AG04450 (cell line): Measurements from ENCODE around the gene KLF15. TPM values are rescaled to one million over a fixed set of nuclear protein-coding genes. Genes with fewer than 3 reads are reported as not detected.

Experiments
- CTCF ChIA-PET: fragments of 300-600, 350-600 bp; formaldehyde crosslinking; extraction: SDS; loops from one replicate; lab custom pipeline; 2022; ENCODE audit warnings: antibody characterized with exemption, inconsistent platforms; lab: Charles Lee
- POLR2A ChIA-PET: fragments of 350-600 bp; formaldehyde crosslinking; extraction: SDS; loops from one replicate; lab custom pipeline; 2021; ENCODE audit warnings: antibody characterized with exemption, inconsistent platforms; lab: Yijun Ruan, JAX
- DNase-seq: peaks from one replicate; pipeline ENCODE4 v3.0.0-alpha.2; 2011; ENCODE audit warnings: low read depth, low spot score
- H3K27ac ChIP-seq: one replicate; pipeline ENCODE4 v1.5.1; 2012; ENCODE audit warnings: low read depth, low read length, control low read depth
- H3K27me3 ChIP-seq: one replicate; pipeline ENCODE4 v1.6.0; 2012; ENCODE audit warnings: low read length; ENCODE audit not compliant: control insufficient read depth, insufficient read depth
- H3K4me3 ChIP-seq: 2 replicates; pipeline ENCODE4 v1.5.1; 2011; ENCODE audit warnings: mild to moderate bottlenecking, low read depth, low read length, control low read depth
- H3K9me3 ChIP-seq: 2 replicates; pipeline ENCODE4 v1.5.1; 2012; ENCODE audit warnings: low read length; ENCODE audit not compliant: control insufficient read depth, insufficient read depth
- CTCF ChIP-seq: IDR thresholded peaks from 2 replicates; pipeline ENCODE4 v1.5.1; 2011; ENCODE audit warnings: low read depth, low read length, control low read depth, inconsistent platforms
- polyA plus RNA-seq: library from polyadenylated mRNA; depleted of rRNA; stranded (reverse); fragments of >200 nt; gene quantifications from 2 replicates; pipeline ENCODE4 v1.2.3, GENCODE V29; 2011

The KLF15 gene
- polyA plus RNA-seq, 1 experiment, result 0.38 TPM

DNA sequence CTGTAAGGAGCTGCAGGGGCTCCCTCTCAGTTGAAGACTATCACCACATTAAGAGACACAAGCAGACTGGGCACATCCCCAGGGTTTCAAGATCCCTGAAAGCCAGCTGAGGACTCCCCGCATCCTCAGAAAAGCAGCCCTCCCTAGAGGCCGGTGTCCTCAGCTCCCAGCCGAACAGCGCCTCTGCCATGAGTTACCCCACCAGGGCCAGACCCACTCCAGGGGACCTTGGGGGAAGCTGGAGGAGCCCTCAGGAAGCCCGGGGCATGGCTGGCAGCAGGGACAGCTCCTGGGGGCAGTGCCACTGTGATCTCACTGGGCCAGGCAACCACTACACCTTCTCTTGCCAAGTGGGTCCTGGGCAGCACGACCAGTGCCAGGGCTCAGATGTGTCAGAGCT lies 8.1 kb downstream of the KLF15 start:
- CTCF ChIA-PET, result interaction anchor here (0.8 kb wide), 1 partner anchor 40 kb away, joined by 3 read pairs; no protein-coding TSS in a partner anchor
- POLR2A ChIA-PET, result no interaction called here
- Histone ChIP-seq H3K9me3 (no peaks in the 10 kb centered on the region), H3K27ac (no peak overlapping the region), H3K4me3 (no peak overlapping the region), H3K27me3 (peaks cover 3% of the 10 kb centered on the region)
- no peak for DNase-seq
- no peak for TF ChIP-seq CTCF

DNA sequence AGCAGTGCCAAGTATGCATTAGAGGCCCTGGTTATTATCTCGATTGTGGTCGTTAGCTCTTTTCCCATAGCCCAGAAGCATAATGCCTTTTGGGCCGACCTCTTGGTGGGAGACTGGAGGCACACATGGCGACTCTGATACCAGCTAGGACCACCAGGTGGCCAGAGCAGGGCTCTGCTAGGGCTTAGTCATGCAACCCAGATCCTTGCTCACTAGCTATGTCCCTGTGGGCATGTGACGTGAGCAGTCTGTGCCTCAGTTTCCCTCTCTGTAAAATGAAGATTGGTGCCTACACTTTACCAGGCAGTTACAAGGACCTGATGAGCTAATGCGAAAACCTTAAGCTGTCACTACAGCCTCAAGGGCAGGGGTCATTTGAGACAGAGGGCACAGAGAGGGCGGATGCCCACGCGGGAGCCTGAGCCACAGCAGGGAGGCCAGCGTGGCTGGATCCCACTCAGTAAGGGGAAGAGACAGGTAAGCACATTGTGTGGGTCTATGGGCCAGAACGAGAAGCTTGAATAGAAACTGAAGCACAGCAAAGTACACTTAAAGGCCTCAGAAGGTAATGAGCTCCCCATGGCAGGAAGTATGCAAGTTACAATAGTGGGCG lies 8.8 kb downstream of the KLF15 start:
- DNase-seq, result no peak
- POLR2A ChIA-PET, result no interaction called here
- H3K27me3 ChIP-seq, result peaks cover 3% of the 10 kb centered on the region
- H3K4me3 ChIP-seq, result no peak overlapping the region
- CTCF ChIA-PET, result interaction anchor here (0.8 to 1.0 kb wide), 2 partner anchors 40 to 102 kb away, joined by 3 to 7 read pairs; no protein-coding TSS in a partner anchor
- TF ChIP-seq CTCF, result peak; percentile 21; the same call in 1 of the 2 replicates
- H3K27ac ChIP-seq, result no peak overlapping the region
- H3K9me3 ChIP-seq, result no peaks in the 10 kb centered on the region

DNA sequence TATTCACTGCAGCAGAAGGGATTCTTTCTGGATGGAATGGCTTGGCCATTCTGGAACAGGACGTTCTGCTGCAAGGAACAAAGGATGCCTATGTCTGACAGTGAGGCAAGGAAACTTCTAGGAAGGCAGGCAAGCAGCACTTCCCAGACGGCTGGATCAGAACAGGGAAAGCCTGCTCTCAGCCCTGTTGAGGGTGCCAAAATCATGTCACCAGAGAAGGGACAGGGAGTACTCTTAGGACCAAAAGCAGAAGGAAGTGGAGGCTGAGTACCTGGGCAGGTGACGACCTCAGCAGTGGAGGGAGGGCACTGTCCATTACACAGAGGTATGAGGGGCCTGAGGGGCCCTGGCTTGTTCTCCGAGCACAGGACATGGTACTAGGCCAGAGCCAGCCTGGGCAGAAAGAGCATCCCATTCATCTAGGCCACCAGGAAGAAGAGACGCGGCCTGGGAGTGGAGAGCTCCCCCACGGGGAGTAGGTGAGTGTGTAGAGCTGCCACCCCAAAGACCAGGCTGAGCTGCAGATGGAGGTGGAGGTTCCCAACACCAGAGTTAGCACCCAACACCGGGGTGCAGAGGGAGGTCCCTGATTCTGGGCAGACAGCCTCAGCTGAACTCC lies 9.6 kb downstream of the KLF15 start:
- H3K27me3 ChIP-seq, result peaks cover 3% of the 10 kb centered on the region
- ChIA-PET POLR2A (no interaction called here), CTCF (interaction anchor here (1.0 kb wide), 1 partner anchor 101 kb away, joined by 7 read pairs; no protein-coding TSS in a partner anchor)

DNA sequence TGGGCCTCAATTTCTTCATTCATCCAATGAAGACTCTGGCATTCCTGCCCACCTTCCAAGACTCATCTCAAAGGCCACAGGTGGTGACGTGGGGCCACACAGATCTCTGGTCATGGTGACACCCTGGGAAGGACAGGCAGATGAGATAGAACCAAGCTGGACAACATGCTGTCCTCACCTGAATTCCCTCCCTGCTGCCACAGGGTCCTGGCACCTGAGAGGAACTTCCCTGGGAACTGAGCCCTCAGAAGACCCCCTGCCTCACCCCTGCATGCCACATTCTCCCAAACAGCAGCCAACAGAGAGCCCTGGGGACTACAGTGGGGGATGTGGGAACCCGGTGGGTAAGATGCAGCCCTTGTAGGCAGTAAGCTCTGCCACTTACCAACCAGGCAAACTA lies 10.7 kb downstream of the KLF15 start:
- no peak for DNase-seq
- Histone ChIP-seq H3K27me3 (peaks cover 3% of the 10 kb centered on the region), H3K4me3 (no peak overlapping the region), H3K27ac (no peak overlapping the region), H3K9me3 (no peaks in the 10 kb centered on the region)
- TF ChIP-seq CTCF, result no peak
- ChIA-PET POLR2A (no interaction called here), CTCF (no interaction called here)

More for the DNA sequence above, 9.6 kb downstream of the KLF15 start:
- Histone ChIP-seq H3K27ac (no peak overlapping the region), H3K4me3 (no peak overlapping the region), H3K9me3 (no peaks in the 10 kb centered on the region)
- no peak for TF ChIP-seq CTCF
- no peak for DNase-seq
